Endothelial cell of umbilical vein (primary cell): ENCODE results near the gene SCAPER. TPM values are rescaled to one million over a fixed set of nuclear protein-coding genes. Genes with fewer than 3 reads are reported as not detected.

ENCODE experiments used
- BruUV-seq: library from RNA; stranded (reverse); fragments of 400-500 nt; replicated peaks from 2 replicates; lab custom pipeline; 2021; lab: Mats Ljungman, UMichigan
- CTCF ChIA-PET: fragments of 300-600, 350-600 bp; sonication (Branson Sonifier 250); formaldehyde crosslinking; loops from one replicate; lab custom pipeline; 2021; ENCODE audit warnings: antibody characterized with exemption, inconsistent platforms; lab: Charles Lee
- POLR2A ChIA-PET: fragments of 300-600, 350-600 bp; sonication (Branson Sonifier 250); formaldehyde crosslinking; loops from one replicate; lab custom pipeline; 2021; ENCODE audit warnings: antibody characterized with exemption, inconsistent platforms; lab: Charles Lee
- DNase-seq: peaks from one replicate; pipeline ENCODE4 v3.0.0-alpha.2; 2011; ENCODE audit warnings: low read depth, low spot score
- FAIRE-seq: peaks from 2 replicates; lab custom pipeline; 2011; peaks lifted over from hg19 to GRCh38; lab: Jason Lieb, UNC
- H2AFZ ChIP-seq: 2 replicates; pipeline ENCODE4 v1.6.0; 2012; ENCODE audit warnings: low read depth, low read length, control low read depth, inconsistent platforms
- H3K27ac ChIP-seq: 2 replicates; pipeline ENCODE4 v1.5.1; 2011; ENCODE audit warnings: low read depth, mild to moderate bottlenecking, control low read depth, low read length, moderate library complexity; ENCODE audit not compliant: insufficient read depth
- H3K27me3 ChIP-seq, 2 experiments: 2 replicates each; pipeline versions ENCODE4 v1.6.0 to v1.6.1; 2011; ENCODE audit warnings: low read length in 2 of 2, mixed read lengths in 1 of 2; ENCODE audit not compliant: control insufficient read depth in 2 of 2, insufficient read depth in 2 of 2
- H3K36me3 ChIP-seq, 2 experiments: 2 replicates in 1 of 2; 3 replicates in 1 of 2; pipeline ENCODE4 v1.5.1; 2011; ENCODE audit warnings: low read length in 2 of 2, mild to moderate bottlenecking in 1 of 2, moderate library complexity in 1 of 2; ENCODE audit not compliant: control insufficient read depth in 2 of 2, insufficient read depth in 2 of 2; ENCODE audit errors: extremely low read depth in 1 of 2
- H3K4me1 ChIP-seq: 3 replicates; pipeline ENCODE4 v1.5.1; 2011; ENCODE audit warnings: mild to moderate bottlenecking, low read length; ENCODE audit not compliant: control insufficient read depth, insufficient read depth; ENCODE audit errors: extremely low read depth
- H3K4me2 ChIP-seq: 2 replicates; pipeline ENCODE4 v1.6.1; 2011; ENCODE audit warnings: low read length, control low read depth, mixed read lengths; ENCODE audit not compliant: insufficient read depth
- H3K4me3 ChIP-seq, 3 experiments: fragments of 200-600 bp in 1 of 3; sonication (generic), shearing (Covaris generic) in 1 of 3; replicated peaks in 1 of 3; 2 replicates each; pipeline ENCODE4 v1.5.1; 2011 to 2016; ENCODE audit warnings: control low read depth in 3 of 3, low read length in 3 of 3, mild to moderate bottlenecking in 2 of 3, inconsistent platforms in 1 of 3, low read depth in 1 of 3, moderate library complexity in 1 of 3; ENCODE audit not compliant: insufficient read depth in 1 of 3
- H3K79me2 ChIP-seq: 2 replicates; pipeline ENCODE4 v1.6.0; 2012; ENCODE audit warnings: low read length, inconsistent platforms; ENCODE audit not compliant: control insufficient read depth, insufficient read depth
- H3K9ac ChIP-seq: replicated peaks from 2 replicates; pipeline ENCODE3; 2011; ENCODE audit warnings: low read length, control low read depth; ENCODE audit not compliant: insufficient read depth; ENCODE audit errors: extremely low read depth
- H3K9me1 ChIP-seq: replicated peaks from 3 replicates; pipeline ENCODE4 v1.6.0; 2011; ENCODE audit warnings: mild to moderate bottlenecking, low read length; ENCODE audit not compliant: control insufficient read depth, insufficient read depth; ENCODE audit errors: extremely low read depth
- H3K9me3 ChIP-seq: replicated peaks from 2 replicates; pipeline ENCODE4 v1.5.1; 2012; ENCODE audit warnings: low read length, inconsistent platforms; ENCODE audit not compliant: control insufficient read depth, insufficient read depth
- H4K20me1 ChIP-seq: replicated peaks from 2 replicates; pipeline ENCODE3; 2011; ENCODE audit warnings: mild to moderate bottlenecking, low read length; ENCODE audit not compliant: control insufficient read depth, insufficient read depth; ENCODE audit errors: extremely low read depth
- FOS ChIP-seq: IDR thresholded peaks from 2 replicates; pipeline ENCODE4 v1.6.1; 2011; ENCODE audit warnings: mild to moderate bottlenecking, low read length, moderate library complexity, borderline replicate concordance; ENCODE audit not compliant: insufficient read depth
- GATA2 ChIP-seq: IDR thresholded peaks from 2 replicates; pipeline ENCODE4 v1.7.0; 2011; ENCODE audit warnings: low read depth, mild to moderate bottlenecking, moderate library complexity, mixed read lengths, low read length; ENCODE audit not compliant: insufficient read length, insufficient read depth
- JUN ChIP-seq: IDR thresholded peaks from 2 replicates; pipeline ENCODE4 v1.6.1; 2011; ENCODE audit warnings: borderline replicate concordance, low read depth; ENCODE audit not compliant: insufficient read length, insufficient read depth
- POLR2A ChIP-seq: IDR thresholded peaks from 2 replicates; pipeline ENCODE4 v1.6.1; 2012; ENCODE audit warnings: low read depth, mild to moderate bottlenecking, control low read depth, low read length
- POLR2AphosphoS5 ChIP-seq: IDR thresholded peaks from 2 replicates; pipeline ENCODE4 v1.6.1; 2012; ENCODE audit warnings: low read depth, mild to moderate bottlenecking, control low read depth, low read length, moderate library complexity; ENCODE audit not compliant: insufficient read depth
- dilution Hi-C: fragments of 300-500 bp; cut with MboI; formaldehyde crosslinking; loops from one replicate; pipeline ENCODE4 v1.15.0; 2019; ENCODE audit warnings: low sequenced_read_pairs; ENCODE audit not compliant: extremely low pct_ligation_motif_present
- intact Hi-C: fragments of 100-400 bp; cut with micrococcal nuclease; formaldehyde crosslinking; loops from one replicate; pipeline ENCODE4 v1.10.0; 2022
- polyA plus RNA-seq, 4 experiments: library from polyadenylated mRNA; depleted of rRNA in 3 of 4; stranded (reverse) in 3 of 4; unstranded in 1 of 4; fragments of >200 nt; gene quantifications; 2 replicates each; pipeline versions ENCODE4 v1.2.1 to v1.2.3, GENCODE V29; 2011 to 2012; ENCODE audit warnings: missing spikeins in 1 of 4
- total RNA-seq: library from RNA; stranded (reverse); gene quantifications from 2 replicates; pipeline ENCODE4 v1.2.3, GENCODE V29; 2021
- TF ChIP-seq, protein P1 (sequence below): IDR thresholded peaks from 2 replicates; pipeline ENCODE4 v1.6.1; 2011; ENCODE audit not compliant: insufficient read depth, insufficient read length
- TF ChIP-seq, protein P2 (sequence below), 2 donors: IDR thresholded peaks; 1 replicate in 1 of 2; 2 replicates in 1 of 2; pipeline ENCODE4 v1.5.1; 2011; ENCODE audit warnings: low read length in 2 of 2, mild to moderate bottlenecking in 2 of 2, moderate library complexity in 2 of 2, control low read depth in 1 of 2, inconsistent platforms in 1 of 2, low read depth in 1 of 2; ENCODE audit not compliant: insufficient read depth in 1 of 2; ENCODE audit errors: extremely low read depth in 1 of 2

SCAPER gene
- total and polyA plus RNA-seq, 2 donors (not counting 3 experiments of a cell fraction or from before 2014, with no cell fraction given) = 2.7 to 12.7 TPM

- no peaks in the 10 kb centered on the region for H3K36me3 ChIP-seq
- no peaks in the 10 kb centered on the region for H3K9me3 ChIP-seq
- H3K27me3 ChIP-seq = no peaks in the 10 kb centered on the region
- H3K79me2 ChIP-seq = no peaks in the 10 kb centered on the region
- no peak overlapping the region for H3K27ac ChIP-seq
- FAIRE-seq (no peak), DNase-seq (no peak)
- peaks cover 11% of the 10 kb centered on the region for H3K4me1 ChIP-seq
- CTCF ChIA-PET = interaction anchor here (0.9 kb wide), 1 partner anchor 144 kb away, joined by 3 read pairs; no protein-coding TSS in a partner anchor
- intact Hi-C loops = no loop called here
- H3K9me1 ChIP-seq = no peaks in the 10 kb centered on the region
- no TSS peak for BruUV-seq
- POLR2A ChIA-PET = no interaction called here
- TF ChIP-seq FOS (no peak), JUN (no peak), GATA2 (no peak), POLR2A (no peak), POLR2AphosphoS5 (no peak)
- TF ChIP-seq, protein P1, sequence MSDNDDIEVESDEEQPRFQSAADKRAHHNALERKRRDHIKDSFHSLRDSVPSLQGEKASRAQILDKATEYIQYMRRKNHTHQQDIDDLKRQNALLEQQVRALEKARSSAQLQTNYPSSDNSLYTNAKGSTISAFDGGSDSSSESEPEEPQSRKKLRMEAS = no peak
- TF ChIP-seq, protein P2, sequence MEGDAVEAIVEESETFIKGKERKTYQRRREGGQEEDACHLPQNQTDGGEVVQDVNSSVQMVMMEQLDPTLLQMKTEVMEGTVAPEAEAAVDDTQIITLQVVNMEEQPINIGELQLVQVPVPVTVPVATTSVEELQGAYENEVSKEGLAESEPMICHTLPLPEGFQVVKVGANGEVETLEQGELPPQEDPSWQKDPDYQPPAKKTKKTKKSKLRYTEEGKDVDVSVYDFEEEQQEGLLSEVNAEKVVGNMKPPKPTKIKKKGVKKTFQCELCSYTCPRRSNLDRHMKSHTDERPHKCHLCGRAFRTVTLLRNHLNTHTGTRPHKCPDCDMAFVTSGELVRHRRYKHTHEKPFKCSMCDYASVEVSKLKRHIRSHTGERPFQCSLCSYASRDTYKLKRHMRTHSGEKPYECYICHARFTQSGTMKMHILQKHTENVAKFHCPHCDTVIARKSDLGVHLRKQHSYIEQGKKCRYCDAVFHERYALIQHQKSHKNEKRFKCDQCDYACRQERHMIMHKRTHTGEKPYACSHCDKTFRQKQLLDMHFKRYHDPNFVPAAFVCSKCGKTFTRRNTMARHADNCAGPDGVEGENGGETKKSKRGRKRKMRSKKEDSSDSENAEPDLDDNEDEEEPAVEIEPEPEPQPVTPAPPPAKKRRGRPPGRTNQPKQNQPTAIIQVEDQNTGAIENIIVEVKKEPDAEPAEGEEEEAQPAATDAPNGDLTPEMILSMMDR (IDR thresholded peaks at IDR 0.05; ENCODE audit: extremely low read depth in 1 of 2, insufficient read depth in 1 of 2, low read depth in 1 of 2, low read length in 2 of 2) = no peak
- dilution Hi-C loops = no loop called here
- H3K4me3 ChIP-seq = no peak overlapping the region
- H2AFZ ChIP-seq = no peak overlapping the region
- no peak overlapping the region for H3K9ac ChIP-seq
- no peak overlapping the region for H3K4me2 ChIP-seq
- no peaks in the 10 kb centered on the region for H4K20me1 ChIP-seq
These were observed 528.3 kb downstream of the SCAPER start for GRCh38 chr15:76376816-76377215.
